Measurements from ENCODE around the gene CYB561A3.

The CYB561A3 gene

DNA sequence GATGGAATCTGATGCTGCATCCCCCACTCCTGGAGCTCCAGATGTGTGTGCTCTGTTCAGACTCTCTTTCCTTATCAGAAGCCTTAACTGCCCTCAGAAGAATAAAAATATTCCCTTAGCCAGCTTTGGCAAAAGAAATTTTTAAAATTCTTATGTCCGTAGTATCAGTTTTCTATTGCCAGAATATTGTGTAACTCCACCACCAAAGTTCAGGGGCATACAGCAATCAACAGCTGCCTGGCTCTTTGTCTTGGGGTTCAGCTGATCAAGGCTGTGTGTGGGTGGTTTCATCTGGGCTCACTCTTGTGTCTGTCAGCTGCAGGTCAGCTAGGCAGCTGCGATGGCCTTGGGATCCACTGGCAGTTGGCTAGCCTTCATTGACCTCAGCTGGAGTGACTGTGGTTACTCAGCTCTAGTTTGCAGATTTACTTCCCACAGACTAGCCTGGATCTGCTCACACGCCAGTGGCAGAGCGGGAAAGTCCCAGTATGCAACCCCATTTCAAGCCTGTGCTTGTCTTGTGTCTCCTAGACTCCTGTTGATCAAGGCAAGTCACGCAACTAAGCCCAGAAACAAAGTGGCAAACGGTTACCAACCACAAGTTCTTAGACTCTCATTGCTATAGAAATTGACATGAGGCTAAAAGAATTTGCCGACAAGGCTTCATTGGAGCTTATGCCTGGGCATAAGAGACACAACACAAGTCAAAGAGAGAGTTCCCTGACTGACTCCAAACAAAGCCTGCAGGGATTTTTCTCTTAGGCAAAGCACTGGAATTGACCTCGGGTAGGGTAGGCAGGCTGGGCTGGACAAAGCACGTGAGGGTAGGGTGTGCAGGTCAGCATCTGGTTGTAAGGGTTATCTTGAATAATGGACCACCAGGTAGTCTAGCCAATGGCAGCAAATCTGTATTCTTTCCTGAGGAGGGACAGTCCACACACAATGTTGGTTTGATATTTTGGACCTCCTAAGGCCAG is 8.0 kb upstream of the CYB561A3 start:
- no peak for DNase-seq (ENCODE audit: low read depth, low spot score)

DNA sequence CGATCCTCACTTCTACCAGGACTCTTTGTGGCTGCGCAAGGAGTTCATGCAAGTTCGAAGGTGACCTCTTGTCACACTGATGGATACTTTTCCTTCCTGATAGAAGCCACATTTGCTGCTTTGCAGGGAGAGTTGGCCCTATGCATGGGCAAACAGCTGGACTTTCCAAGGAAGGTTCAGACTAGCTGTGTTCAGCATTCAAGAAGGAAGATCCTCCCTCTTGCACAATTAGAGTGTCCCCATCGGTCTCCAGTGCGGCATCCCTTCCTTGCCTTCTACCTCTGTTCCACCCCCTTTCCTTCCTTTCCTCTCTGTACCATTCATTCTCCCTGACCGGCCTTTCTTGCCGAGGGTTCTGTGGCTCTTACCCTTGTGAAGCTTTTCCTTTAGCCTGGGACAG is 7.0 kb upstream of the CYB561A3 start:
- DNase-seq (ENCODE audit: low read depth, low spot score): no peak

DNA sequence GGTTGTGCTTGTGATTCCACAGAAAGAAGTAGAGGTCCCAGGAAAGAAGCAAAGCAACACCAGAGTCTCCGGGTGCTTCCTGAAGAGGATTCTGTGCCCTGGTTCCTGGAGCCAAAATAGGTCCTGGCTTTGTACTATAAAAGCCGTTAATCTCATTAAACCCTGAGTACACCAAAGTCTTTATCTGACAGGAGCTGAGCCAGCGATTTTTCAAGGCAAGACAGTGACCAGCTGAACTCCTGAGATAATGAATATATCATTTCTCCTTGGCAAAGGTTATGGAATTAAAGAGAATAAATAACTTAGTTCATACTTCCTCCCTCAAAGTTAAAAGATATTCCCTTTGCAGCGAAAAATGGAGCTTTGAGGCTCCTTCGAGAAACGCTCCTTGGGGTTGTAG is 5.7 kb upstream of the CYB561A3 start:
- no peak for DNase-seq (ENCODE audit: low read depth, low spot score)

GRCh38 chr11:61364012-61364675 is 2.5 kb upstream of the CYB561A3 start:
- no peak for DNase-seq (ENCODE audit: low read depth, low spot score)

- DNase-seq (ENCODE audit: low read depth, low spot score): no peak
These were observed 827 bp upstream of the CYB561A3 start for GRCh38 chr11:61362542-61362875.

DNA sequence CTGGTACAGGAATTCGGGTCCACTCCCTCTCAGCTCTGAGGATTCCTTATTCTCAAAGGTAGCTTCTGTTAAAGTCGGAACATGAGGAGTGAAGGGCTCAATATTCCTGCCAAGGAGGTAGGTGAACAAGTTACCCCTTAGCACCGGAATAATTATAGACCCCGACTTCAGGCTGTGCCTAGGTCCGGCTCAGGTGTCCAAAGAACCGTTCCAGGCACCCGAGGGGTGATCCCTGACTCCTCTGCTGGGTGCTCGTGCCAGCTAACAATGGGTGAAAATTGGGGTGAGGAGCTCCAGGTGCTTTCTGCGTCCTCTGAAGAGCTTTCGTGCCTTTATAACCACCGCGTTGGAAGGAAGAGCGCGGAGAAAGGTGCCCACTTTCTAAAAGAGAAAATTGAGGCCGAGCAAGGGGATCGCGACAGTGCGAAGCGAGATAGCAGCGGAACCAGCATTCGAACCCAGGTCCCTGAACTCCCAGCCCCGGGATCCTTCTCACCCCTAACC is 393 bp downstream of the CYB561A3 start:
- no peak for DNase-seq (ENCODE audit: low read depth, low spot score)

- no peak for DNase-seq (ENCODE audit: low read depth, low spot score)
These were observed 2.2 kb downstream of the CYB561A3 start for GRCh38 chr11:61359516-61359915.

DNA sequence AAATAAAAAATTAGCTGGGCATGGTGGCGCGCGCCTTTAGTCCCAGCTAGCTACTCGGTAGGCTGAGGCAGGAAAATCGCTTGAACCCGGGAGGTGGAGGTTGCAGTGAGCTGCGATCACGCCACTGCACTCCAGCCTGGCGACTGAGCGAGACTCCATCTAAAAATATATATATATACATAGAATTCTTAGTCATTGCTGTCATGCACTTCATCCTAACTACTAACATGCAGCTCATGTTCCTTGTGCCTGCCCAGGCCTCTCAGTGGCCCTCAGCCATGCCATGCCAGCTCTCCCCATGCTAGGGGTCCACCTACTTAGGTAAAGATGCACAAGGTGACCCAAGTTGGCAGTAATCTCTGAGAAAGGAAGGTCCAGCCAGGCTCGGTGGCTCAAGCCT is 3.1 kb downstream of the CYB561A3 start:
- DNase-seq (ENCODE audit: low read depth, low spot score): no peak

- DNase-seq (ENCODE audit: low read depth, low spot score): no peak
These were observed 3.8 kb downstream of the CYB561A3 start for GRCh38 chr11:61357894-61358239.

GRCh38 chr11:61357233-61357893 is 4.3 kb downstream of the CYB561A3 start:
- DNase-seq (ENCODE audit: low read depth, low spot score): no peak

GRCh38 chr11:61356706-61357105 is 5.0 kb downstream of the CYB561A3 start:
- no peak for DNase-seq (ENCODE audit: low read depth, low spot score)

DNA sequence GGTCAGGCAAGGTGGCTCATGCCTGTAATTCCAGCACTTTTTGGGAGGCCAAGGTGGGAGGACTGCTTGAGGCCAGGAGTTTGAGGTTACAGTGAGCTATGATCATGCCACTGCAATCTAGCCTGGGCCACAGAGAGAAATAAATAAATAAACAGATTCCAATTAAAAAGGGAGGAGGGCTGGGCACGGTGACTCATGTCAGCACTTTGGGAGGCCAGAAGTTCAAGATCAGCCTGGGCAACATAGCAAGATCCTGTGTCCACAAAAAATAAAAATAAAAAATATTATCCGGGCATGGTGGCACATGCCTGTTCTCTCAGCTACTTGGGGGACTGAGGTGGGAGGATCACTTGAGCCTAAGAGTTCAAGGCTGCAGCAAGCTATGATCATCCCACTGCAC is 7.5 kb downstream of the CYB561A3 start:
- DNase-seq (ENCODE audit: low read depth, low spot score): no peak

DNA sequence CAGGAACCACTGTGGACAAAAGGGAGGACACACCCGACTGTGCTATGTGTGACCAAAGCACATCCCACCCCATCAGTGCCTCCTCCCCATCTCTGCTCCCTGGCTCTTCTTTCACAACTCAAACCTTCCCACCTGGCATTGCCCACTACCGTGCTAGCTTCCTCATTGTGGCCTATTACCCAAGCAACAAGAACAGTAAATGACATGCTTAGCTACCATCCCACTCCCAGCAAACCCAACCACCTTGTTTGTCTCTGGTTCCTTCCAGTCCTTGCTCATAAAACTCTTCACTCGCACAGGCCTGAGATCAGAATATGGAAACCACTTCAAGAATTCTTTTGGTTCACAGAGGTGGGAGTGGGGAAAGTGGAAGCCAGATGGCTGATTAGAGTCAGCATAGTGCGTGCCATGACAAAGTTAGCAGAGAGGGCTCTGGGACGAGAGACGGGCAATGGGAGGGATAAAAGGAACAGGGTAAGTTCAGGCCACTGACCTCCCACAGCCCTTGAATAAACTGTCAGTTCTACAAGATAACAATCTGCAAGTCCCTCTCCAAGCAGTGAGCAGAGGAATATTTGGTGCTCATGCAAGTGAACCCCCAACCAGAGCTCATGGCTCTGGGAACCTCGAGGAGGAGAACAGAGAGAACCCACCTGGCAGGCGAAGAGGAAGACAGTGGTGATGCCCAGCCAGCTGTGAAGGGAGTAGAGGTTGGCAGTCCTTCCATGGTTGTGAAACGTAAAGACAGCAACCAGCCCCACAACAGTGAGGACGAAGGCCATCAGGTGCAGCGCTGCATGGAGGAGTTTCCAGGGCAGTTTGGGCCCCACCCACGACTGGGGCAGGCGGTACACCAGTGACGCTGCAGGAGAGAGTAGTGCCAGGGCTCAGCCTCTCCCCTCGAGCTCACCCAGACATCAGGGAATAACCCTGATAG is 8.3 kb downstream of the CYB561A3 start:
- DNase-seq (ENCODE audit: low read depth, low spot score): no peak

DNA sequence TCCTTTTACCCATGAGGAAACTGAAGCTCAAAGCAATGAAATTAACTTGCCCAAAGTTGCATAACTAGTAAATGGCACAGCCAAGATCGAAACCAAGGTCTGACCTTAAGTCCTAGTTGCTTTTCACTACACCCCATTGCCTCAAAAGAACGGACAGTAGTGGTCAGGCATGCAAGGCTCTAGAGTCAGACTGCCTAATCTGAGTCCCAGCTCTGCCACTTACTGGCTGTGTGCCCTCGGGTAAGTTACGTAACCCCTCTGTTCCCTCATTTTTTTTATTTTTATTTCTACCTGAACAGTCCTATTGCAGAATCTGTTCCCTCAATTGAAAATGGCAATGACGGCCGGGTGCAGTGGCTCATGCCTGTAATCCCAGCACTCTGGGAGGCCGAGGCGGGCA is 9.6 kb downstream of the CYB561A3 start:
- no peak for DNase-seq (ENCODE audit: low read depth, low spot score)

DNA sequence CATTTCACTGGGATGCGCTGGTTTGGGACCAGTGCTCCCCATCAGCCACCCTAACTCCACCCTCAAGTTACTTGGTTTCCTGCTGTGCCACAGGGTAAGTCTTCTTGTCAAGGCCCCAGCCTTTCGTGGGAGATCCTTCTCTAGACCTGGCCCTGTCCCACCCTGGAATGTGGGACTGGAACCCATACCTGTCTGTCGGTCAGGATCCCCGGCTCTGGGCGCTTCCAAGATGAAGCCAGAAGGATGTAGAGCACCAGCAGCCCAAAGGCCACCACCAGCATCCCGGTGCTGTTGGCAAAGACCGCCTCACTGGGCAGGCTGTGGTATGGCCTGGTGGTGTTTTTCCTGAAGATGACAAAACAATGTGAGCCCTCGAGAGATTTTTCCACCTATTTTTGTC is 10.9 kb downstream of the CYB561A3 start:
- no peak for DNase-seq (ENCODE audit: low read depth, low spot score)

DNA sequence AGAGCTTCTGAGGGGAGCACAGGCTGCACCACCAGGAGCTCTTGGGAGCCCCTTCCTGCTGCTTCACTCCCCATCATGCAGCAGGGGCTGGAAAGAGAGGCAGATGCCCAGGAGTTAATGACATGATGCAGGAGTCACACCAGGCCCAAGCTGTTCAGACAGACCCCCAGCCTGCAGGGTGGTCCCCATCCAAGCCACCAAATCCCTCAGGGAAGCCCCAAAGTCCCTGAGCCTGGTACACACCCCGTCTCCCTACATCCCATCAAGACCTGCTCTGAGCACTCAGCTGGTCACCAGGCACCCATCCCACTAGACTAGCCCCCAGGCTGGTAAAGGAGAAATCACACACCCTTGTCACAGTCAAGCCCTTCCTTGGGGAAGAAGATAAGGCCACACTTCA is 11.3 kb downstream of the CYB561A3 start:
- DNase-seq (ENCODE audit: low read depth, low spot score): no peak

GRCh38 chr11:61349916-61350315 is 11.8 kb downstream of the CYB561A3 start:
- DNase-seq (ENCODE audit: low read depth, low spot score): no peak

DNA sequence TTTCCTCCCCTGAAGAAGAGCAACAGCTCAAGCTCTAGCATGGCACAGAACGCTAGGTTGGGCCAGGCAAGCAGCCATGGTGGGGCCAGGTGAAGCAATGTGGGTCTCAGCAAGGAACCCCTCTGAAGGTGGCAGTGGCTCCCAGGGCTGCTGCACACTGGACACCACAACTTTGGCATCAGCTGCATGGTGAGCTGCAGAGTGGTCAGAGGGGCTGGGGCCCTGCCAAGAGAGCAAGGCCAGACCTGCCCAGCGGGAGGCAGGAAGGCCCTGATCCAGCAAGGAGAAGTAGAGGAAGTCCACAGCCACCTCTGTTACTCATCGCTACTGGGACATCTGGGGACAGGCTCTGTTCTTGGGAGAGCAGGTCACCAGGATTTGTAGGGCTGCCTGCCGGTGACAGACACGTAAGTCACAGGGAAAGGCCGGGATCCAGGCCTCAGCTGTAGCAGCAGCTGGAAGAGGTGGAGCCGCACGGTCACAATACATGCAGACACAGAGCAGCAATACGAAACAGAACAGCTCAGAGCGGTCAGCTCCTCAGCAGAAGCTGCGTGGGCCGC is 12.4 kb downstream of the CYB561A3 start:
- DNase-seq (ENCODE audit: low read depth, low spot score): no peak

DNA sequence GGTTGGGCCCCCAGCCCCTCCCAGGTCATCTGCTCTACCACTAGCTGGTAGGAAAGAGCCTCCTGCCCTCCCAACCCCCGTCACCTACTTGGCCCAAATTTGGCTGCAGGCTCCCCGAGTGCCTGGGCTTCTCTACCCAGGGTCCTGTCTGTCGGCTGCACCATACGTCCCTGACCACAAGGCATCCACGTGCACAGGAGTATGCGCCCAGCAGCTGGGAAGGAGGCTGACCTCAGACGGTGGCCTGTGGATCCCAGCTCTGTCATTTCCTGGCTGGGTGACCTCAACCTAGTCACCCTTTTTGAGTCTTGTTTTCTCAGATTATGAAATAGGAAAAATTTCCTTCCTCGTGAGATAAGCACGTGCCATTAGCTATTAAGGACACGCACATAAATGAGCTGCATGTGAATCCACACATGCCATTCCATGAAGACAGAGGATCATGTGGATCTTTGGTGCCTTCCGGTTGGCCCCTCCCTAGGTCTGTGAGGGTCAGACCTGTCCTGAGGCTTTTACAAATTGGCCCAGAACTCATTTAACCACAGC is 13.7 kb downstream of the CYB561A3 start:
- DNase-seq (ENCODE audit: low read depth, low spot score): no peak

GRCh38 chr11:61345954-61346843 is 15.5 kb downstream of the CYB561A3 start:
- DNase-seq (ENCODE audit: low read depth, low spot score): no peak
